ENCODE data around the gene SIRPG. TPM values are rescaled to one million over a fixed set of nuclear protein-coding genes. Genes with fewer than 3 reads are reported as not detected.

Gene SIRPG
- total and polyA plus RNA-seq, 2 donors from 2014 or later = 2.5 TPM; not detected in 1

GRCh38 chr20:1702855-1703254, 45.3 kb upstream of the SIRPG start:
- no peak for TF ChIP-seq CTCF (IDR thresholded peaks at IDR 0.05; ENCODE audit: borderline replicate concordance, extremely low read depth, insufficient read depth)
- H3K4me1 ChIP-seq (ENCODE audit: control insufficient read depth in 2 of 3, insufficient read depth in 2 of 3, low read depth in 1 of 3, low read length in 3 of 3) = no peaks in the 10 kb centered on the region
- DNase-seq = no peak
- no peak for FAIRE-seq
- no peak overlapping the region for H3K4me3 ChIP-seq (ENCODE audit: low read length in 3 of 3)
- H3K36me3 ChIP-seq (ENCODE audit: control insufficient read depth in 2 of 3, insufficient read depth in 3 of 3, low read length in 3 of 3) = no peaks in the 10 kb centered on the region
- H3K27me3 ChIP-seq (ENCODE audit: control insufficient read depth, insufficient read depth, low read length) = no peaks in the 10 kb centered on the region
- H3K9ac ChIP-seq (ENCODE audit: low read length in 3 of 3) = no peak overlapping the region
- no peak overlapping the region for H3K27ac ChIP-seq (ENCODE audit: low read depth in 2 of 2, low read length in 2 of 2)
- intact Hi-C loops (cut with DNase I) = no loop called here
- no peaks in the 10 kb centered on the region for H3K9me3 ChIP-seq (ENCODE audit: control insufficient read depth in 2 of 3, insufficient read depth in 1 of 3, low read length in 3 of 3)

DNA sequence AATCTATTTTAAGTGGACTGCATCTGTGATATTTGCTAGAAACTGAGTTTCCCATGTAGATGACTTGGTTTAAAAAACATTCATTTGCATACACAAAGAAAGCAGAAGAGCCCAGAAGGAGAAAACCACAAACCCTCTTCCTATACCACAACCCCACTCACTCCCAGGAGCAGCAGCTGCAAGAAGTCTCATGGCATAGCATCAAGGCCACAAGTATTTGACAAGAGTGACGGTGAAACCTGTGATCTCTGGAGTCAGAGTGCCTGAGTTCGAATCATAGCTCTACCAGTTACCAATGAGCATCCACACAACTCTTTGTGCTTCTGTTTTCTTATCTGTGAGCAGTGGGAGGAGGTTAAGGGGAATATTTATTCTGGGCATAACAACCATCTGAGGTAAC, 44.7 kb upstream of the SIRPG start:
- no peaks in the 10 kb centered on the region for H3K9me3 ChIP-seq (ENCODE audit: control insufficient read depth in 2 of 3, insufficient read depth in 1 of 3, low read length in 3 of 3)

GRCh38 chr20:1700990-1701389, 43.4 kb upstream of the SIRPG start:
- no peaks in the 10 kb centered on the region for H3K9me3 ChIP-seq (ENCODE audit: control insufficient read depth in 2 of 3, insufficient read depth in 1 of 3, low read length in 3 of 3)
- H3K9ac ChIP-seq (ENCODE audit: low read length in 3 of 3) = no peak overlapping the region
- no peaks in the 10 kb centered on the region for H3K27me3 ChIP-seq (ENCODE audit: control insufficient read depth, insufficient read depth, low read length)
- no peak for TF ChIP-seq CTCF (IDR thresholded peaks at IDR 0.05; ENCODE audit: borderline replicate concordance, extremely low read depth, insufficient read depth)
- FAIRE-seq (no peak), DNase-seq (no peak)
- no peak overlapping the region for H3K27ac ChIP-seq (ENCODE audit: low read depth in 2 of 2, low read length in 2 of 2)
- intact Hi-C loops (cut with DNase I) = no loop called here
- no peak overlapping the region for H3K4me3 ChIP-seq (ENCODE audit: low read length in 3 of 3)
- no peaks in the 10 kb centered on the region for H3K36me3 ChIP-seq (ENCODE audit: control insufficient read depth in 2 of 3, insufficient read depth in 3 of 3, low read length in 3 of 3)
- H3K4me1 ChIP-seq (ENCODE audit: control insufficient read depth in 2 of 3, insufficient read depth in 2 of 3, low read depth in 1 of 3, low read length in 3 of 3) = no peaks in the 10 kb centered on the region

More for the DNA sequence above, 44.7 kb upstream of the SIRPG start:
- Histone ChIP-seq H3K36me3 (ENCODE audit: control insufficient read depth in 2 of 3, insufficient read depth in 3 of 3, low read length in 3 of 3) (no peaks in the 10 kb centered on the region), H3K27ac (ENCODE audit: low read depth in 2 of 2, low read length in 2 of 2) (no peak overlapping the region), H3K27me3 (ENCODE audit: control insufficient read depth, insufficient read depth, low read length) (no peaks in the 10 kb centered on the region), H3K4me3 (ENCODE audit: low read length in 3 of 3) (no peak overlapping the region), H3K4me1 (ENCODE audit: control insufficient read depth in 2 of 3, insufficient read depth in 2 of 3, low read depth in 1 of 3, low read length in 3 of 3) (no peaks in the 10 kb centered on the region), H3K9ac (ENCODE audit: low read length in 3 of 3) (no peak overlapping the region)
- FAIRE-seq (no peak), DNase-seq (no peak)
- TF ChIP-seq CTCF (IDR thresholded peaks at IDR 0.05; ENCODE audit: borderline replicate concordance, extremely low read depth, insufficient read depth) = no peak
- intact Hi-C loops (cut with DNase I) = no loop called here

DNA sequence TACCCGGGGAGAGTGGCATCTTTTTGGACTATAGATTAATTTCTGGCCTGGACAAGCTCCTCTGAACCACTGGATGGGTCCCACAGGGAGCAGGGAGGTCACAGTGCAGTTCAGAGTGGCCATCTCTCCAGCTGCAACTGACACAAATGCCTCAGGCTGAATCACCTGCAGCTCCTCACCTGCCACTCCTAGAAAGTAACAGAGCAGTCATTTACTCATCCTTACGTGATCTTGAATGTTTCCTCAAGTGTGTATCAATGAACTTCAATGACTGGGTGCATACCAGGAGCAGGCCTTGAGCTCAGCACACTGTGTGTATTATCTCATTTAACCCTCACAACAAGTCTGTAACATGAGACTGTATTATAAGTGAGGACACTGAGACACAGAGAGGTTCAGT, 40.0 kb upstream of the SIRPG start:
- no peaks in the 10 kb centered on the region for H3K4me1 ChIP-seq (ENCODE audit: control insufficient read depth in 2 of 3, insufficient read depth in 2 of 3, low read depth in 1 of 3, low read length in 3 of 3)
- intact Hi-C loops (cut with DNase I) = no loop called here
- H3K27ac ChIP-seq (ENCODE audit: low read depth in 2 of 2, low read length in 2 of 2) = no peak overlapping the region
- DNase-seq = no peak
- no peak overlapping the region for H3K9ac ChIP-seq (ENCODE audit: low read length in 3 of 3)
- TF ChIP-seq CTCF (IDR thresholded peaks at IDR 0.05; ENCODE audit: borderline replicate concordance, extremely low read depth, insufficient read depth) = no peak
- no peaks in the 10 kb centered on the region for H3K9me3 ChIP-seq (ENCODE audit: control insufficient read depth in 2 of 3, insufficient read depth in 1 of 3, low read length in 3 of 3)
- FAIRE-seq = no peak
- no peaks in the 10 kb centered on the region for H3K36me3 ChIP-seq (ENCODE audit: control insufficient read depth in 2 of 3, insufficient read depth in 3 of 3, low read length in 3 of 3)
- H3K27me3 ChIP-seq (ENCODE audit: control insufficient read depth, insufficient read depth, low read length) = no peaks in the 10 kb centered on the region
- no peak overlapping the region for H3K4me3 ChIP-seq (ENCODE audit: low read length in 3 of 3)
